NCI-H2107 treated with DMSO at 0.1 percent for 48 hours (cell line): ENCODE measurements around the gene SH3BP2.
A peak's percentile ranks its signal among the peaks of the same experiment; 100 is the strongest.

Source experiments
- DNase-seq: peaks from one replicate; lab custom pipeline; 2025; ENCODE audit not compliant: unreplicated experiment; lab: John Stamatoyannopoulos, UW

The SH3BP2 gene

DNA sequence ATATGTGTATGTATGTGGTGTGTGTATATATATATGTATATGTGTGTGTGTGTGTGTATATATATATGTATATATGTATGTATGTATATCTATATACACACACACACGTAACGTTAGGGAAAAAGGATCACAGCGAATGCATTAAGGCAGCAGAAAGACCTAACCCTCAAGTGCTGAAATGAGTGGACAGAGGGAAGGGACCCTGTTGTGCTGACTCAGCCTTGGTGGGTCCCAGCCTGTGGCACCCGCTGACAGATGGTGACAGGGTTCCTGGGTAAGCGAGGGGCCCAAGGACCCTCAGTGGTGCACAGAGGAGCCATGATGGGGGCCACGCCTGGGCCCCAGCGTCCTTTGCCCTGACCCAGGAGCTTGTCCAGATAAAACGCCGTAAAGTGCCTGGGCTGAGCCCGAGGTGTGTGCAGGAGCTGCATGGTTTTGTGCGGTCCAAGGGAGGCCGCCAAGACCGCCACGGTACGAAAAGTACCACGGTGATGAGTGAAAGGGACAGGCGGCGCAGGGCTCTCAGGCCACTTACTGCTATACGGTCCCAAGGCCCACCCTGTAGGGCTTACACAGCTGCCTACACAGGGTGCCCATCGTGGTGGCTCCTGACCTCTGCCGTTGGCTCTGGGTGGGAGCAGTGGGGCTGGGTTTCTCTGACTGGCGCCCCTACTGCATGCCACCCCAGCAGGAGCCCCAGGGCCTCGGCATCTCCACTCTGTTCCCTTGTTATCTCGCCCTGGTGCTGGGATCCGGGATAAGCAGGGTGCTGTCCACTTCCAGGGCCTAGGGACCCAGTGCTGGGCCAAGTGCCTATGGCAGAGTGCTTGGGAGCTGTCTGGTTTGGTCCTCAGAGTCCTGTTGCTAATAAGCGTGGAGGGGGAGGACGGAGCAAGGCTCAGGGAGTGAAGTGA is 10.0 kb downstream of the SH3BP2 start:
- DNase-seq: no peak

DNA sequence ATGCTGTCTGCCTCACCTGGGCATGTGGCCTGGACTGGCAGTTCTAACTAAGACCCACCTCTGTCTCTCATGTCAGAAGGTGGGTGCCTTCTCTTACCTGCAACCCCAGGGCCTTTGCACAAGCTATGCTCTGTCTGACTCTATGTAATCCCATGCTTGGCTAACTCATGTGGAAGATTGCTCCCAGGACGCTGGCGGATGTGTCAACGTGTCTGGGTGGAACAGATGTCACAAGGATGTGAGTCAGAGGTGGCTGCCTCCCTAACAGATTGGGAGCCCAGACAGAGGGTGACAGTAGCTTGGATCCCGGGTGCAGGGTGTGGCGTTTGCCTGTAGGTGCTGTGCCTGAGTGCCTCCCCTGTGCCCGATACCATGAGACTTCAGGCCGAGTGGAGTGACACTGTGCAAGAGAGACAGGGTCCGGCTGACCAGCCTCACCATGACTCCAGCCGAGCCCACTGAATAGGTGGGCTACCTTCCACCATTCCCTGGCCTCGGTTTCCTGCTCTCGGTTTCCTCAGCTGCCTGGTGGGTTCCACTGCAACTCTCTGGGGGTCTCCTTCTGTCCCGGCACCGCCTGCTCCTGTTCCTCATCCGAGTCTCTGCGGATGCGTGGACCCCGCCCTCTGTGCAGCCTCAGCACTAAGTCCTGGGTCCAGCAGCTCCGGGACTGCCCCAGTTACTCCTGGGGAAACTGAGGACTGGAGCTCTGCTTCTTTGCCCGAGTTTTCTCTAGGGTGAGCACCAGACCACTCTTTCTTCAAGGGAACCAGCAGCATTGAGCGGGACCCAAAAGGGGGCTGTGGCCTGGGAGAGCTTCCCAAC is 11.0 kb downstream of the SH3BP2 start:
- DNase-seq: no peak

DNA sequence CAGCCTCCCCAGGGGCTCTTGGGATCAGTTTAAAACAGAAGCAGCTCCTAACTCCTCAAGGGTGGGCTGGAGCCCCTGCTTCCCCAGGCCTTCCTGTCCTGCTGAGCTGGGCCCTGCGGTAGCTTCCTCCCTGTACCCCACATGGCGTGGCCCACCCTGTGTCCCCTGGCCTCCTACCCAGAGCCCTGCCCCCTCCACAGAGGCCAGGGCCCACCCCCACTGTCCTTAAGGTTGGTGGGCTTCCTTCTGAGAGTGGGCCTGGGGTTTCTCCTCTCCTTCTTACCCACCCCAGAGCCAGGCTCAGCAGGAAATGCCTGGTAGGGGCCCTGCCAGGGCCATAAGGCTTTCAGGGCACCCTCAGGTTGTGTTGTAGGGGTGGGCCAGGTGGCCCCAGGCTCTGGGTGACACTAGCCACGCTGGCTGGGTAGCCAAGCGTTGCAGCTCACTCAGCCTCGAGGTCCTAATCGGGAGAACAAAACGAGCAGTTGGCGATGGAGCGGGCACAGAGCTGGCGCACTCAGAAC is 11.6 kb downstream of the SH3BP2 start:
- DNase-seq: no peak

DNA sequence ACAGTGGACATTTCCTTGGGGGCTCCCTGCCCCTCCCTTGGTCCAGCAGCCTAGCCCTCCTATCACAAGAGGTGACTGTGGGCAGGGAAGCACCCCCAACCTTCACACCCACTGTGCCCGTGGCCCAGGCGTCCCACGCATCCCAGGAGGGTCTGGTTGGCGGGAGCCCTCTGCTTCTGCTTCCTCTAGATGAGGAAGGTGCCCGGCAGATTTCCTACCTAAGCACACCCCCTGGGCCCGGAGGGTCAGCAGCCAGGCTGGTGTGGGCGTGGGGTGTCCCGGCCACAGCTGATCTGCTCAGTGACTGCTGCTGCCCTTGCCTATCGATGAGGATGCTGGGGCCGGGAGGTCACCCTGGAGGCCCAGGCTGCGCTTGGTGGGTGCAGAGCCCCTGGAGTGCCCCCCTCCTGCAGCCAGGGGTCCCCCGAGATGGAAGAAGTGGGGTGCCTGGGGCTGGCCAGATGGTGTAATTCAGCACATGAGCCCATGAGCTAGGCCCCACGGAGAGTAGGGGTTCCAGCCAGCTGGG is 12.2 kb downstream of the SH3BP2 start:
- DNase-seq: no peak

DNA sequence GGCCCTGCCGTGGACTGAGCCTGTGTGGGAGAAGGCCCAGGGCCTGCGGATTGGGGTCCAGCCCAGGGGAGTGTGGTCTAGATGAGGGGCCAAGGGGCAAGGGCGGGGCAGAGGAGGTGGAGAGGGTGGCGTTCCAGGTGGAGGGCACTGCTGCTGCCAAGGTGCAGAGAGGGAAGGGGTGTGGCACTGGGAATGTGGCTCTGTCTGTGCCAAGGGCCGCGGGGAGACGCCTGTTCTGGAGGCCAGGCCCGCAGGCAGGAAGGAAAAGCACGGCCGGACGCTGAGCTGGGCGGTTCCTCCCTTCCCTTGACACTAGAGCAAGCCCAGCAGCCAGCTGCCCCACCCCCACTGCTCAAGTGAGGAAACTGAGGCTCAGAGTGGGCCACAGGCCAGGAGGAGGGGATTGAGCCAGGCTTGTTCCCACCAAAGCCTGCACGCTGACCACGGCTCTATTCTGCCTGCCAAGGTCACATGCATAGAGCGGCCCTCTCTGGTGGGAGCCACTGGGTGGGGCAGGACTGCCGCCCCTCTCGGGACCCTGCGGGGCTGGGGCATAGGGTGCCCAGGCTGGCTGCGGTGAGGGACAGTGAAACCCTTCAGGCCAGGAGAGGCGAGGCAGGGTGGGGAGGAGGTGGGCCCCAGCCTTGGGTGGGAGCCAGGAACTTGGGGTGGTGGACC is 13.0 kb downstream of the SH3BP2 start:
- DNase-seq: no peak

DNA sequence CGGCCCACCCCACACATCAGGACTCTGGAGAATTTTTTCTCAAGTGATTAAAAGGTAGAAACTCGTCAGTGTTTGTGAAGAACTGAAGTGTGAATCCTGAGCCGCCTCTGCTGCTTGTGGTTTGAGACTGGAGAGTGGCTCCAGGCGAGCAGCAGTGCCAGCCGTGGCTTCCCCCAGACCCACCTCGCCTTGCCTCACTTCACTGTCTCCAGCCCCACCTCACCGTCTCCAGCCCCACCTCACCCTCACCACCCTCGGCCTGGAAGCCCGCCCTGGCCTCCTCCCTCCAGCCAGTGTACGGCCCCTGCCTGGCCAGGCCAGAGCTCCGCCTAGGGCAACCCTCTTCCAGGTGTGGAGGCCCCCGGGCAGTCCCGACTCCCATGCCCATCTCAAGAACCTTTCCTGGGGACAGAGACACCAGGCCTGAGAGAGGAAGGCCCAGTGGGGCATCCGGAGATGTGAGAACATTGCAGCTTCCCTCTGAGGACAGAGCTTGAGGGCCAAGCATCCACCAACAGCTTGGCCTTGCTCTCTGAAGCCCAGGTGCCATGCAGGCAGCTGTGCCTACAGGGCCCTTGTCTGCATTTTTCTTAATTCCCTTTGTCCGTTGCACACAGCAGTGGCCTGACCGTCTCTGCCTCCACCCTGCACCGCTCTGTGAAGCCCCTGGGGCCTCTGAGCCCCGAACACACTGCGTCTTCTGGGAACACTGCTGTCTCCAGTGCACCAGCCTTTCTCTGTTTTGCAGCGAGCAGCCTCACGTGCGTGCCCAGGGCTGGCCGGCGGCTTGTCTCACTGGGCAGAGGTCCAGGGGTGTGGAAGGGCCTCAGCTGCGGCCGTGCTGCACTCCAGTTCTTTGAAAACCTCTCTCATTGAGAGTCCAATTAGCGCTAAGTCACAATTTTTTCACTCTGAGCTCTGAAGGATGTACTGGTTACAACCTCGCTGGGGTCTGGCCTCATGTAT is 13.8 kb downstream of the SH3BP2 start:
- DNase-seq: no peak

DNA sequence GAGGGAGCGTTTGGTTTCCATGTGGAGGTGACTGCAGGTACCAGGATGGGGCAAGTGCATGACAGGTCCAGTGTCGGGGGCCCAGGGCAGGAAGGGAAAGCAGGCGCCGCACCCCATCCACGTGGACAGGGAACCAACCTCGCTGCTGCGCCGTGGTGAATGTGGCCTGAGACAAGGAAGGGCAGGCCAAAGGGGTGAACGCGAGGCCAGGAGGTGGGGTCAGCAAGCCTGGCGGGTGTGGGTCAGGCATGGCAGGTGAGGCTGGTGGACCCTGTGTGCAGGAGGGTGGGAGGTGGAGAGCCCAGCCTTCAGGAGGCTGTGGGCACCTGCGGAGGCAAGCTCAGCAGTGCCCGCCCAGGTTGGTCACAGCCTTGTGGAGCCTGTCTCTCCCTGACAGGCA is 14.7 kb downstream of the SH3BP2 start:
- DNase-seq: no peak

DNA sequence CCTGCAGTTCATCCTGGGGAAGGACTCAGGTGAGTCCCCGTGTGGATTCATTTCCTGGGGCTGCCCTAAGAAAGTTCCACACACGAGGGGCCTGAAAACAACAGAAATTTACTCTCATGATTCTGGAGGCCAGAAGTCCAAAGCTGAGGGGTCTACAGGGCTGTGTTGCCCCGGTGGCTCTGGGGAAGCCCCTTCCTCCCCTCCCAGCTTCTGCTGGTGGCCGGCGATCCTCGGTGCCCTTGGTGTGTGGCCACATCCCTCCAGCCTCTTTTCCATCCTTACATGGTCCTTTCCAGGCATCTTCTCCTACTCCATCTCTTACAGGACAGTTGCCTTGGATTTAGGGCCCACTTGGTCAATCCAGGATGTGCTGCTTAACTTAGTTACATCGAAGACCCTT is 15.1 kb downstream of the SH3BP2 start:
- no peak for DNase-seq

DNA sequence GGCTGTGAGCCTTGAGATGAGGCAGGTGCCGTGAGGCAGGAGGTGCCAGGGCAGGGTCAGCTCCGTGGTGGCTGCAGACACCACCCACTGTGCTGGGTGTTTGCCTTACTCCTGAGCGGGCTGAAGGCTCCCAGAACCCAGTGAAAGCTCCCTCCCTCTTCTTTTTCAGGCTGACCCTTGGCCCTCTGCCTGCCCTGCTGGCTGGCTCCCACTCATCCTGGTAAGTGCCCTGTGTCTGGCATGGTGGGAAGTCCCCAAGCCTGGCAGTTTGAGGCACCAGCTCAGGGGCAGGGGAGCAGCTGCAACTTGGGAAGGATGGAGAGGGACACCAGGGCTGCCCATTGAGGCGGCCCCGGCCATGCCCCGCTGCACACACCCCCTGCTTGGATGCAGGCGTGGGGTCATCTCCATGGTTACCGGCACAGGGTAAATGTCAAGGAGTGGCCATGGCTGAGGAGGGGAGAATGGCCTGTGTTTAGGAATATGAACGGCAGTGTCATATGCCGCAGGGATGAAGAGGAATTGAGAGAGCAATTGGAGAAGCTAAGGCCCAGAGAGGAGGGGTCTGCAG is 16.8 kb downstream of the SH3BP2 start:
- no peak for DNase-seq

DNA sequence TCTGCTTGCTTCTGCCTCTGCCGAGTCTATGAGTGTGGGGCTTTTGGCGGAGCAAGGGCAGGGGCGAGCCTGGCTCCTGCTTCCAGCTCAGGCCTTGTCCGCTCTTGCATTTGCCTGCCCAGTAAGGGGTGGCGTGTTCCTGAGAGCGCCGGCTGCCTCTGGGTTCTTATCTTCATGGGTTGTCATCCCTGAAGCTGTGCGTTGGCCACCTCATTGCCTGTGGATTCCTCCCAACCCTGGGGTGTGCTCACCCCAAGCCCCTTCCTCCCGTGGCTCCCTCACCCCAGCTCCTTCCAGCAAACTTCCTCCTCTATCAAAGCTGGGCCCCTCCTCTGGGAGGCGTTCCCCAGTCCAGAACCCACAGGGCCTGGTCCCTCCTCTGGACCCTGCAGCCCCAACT is 17.5 kb downstream of the SH3BP2 start:
- DNase-seq: no peak

DNA sequence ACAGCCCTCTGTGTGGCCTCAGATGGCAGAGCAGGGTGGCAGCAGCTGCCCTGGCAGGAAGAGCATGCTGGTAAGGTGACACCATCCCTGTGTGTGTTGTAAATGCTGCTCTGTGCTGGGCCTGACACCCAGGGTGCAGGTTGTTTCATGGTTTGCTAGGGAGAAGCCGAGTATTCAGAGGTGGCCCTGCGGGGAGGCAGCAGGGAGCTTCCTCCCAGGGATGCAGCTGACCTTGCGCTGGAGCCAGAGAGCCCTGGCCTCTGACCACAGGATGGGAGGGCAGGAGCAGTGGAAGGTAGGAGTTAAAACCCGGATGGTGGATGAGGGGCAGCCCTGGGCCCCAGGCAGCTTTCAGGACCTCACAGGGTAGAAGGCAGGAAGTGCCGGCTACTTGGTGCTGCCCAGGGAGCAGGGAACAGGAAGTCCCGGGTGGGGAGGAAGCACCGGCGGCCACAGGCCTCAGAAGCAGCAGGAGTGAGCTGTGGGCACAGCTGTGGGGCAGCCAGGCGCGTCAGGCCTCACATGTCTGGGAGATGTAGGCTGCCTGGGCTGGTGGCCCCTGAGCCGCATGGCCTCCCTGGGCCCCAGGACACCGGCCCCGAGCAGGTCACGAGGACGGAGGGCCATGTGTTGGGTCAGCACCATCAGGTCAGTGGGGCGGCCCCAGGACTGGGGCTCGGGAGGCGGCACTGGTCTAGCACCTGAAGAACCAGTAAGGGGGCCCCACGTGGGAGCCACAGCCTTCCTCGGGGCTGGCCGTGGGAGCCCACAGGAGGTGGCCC is 19.1 kb downstream of the SH3BP2 start:
- peak; percentile 62 for DNase-seq

DNA sequence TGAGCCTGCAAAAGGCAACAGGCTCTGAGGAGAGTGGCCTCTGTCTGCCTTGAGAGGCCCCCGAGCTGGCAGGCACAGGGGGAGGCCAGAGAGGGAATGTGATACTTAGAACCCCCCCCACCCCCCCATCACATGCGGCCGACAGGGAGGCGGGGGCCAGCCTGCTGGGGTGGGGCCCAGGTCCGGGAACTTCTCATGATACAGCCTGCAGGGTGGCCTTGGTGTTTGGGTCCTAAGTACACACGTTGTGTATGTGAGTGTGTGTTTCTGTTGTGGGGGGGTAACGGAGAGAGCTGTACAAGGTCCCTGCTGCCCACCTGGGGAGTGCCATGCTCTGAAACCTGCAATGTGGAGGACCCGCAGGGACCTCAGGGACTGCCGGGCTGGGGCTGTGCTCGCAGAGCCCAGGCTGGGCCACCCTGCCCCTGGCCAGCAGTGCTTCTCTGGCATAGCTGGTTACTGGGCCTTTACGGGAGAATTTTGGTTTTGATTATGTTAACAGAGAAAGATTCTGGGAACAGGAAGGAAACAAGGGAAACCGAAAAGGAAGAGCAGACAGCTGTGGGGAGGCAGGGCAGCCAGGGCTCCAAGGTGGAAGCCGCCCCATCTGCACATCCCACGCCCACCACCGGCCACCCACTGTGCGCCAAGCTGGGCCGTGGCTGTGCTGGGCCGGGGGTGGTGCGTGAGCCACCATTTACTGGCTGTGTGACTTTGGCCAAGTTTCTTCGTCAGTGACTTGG is 19.9 kb downstream of the SH3BP2 start:
- DNase-seq: no peak

DNA sequence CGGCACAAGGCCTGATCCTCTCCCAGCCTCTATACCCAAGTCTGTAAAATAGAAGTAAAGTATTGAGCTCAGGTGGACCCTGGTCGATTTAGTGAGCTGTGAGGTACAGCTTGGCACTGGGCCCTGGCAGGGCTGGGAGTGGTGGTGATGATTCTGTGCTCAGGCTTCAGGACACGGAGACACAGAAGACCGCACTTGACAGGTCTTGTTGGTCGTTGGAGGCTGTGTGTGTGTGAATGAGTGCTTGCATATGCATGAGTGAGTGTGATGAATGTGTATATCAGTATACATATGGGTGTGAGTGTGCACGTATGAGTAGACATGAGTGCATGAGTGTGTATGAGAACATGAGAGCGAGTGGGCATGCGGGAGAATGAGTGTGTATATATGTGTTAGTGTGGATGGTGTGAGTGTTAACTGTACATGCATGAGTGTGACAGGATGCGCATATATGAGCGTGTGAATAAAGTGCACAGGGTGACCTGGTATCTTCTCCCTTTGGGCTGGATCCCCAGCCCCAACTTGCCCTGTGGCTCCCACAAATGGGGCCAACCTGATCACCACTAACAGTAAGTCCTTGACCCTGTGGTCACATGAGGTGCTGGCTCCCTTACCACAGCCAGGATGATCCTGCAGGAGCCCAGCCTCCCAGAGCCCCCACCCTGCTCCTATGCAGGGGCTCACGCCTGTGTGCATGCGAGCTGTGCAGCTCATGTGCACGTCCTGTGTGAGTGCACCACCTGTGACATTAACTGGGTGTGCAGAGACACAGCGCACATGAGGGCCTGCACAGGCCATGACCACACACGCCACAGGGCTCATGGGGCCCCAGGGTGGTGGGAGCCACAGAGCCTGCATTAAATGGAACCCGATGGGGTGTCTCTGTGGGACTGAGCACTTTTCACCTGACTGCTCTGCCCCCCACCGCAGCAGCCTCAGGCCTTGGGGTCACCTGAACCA is 20.8 kb downstream of the SH3BP2 start:
- DNase-seq: no peak

DNA sequence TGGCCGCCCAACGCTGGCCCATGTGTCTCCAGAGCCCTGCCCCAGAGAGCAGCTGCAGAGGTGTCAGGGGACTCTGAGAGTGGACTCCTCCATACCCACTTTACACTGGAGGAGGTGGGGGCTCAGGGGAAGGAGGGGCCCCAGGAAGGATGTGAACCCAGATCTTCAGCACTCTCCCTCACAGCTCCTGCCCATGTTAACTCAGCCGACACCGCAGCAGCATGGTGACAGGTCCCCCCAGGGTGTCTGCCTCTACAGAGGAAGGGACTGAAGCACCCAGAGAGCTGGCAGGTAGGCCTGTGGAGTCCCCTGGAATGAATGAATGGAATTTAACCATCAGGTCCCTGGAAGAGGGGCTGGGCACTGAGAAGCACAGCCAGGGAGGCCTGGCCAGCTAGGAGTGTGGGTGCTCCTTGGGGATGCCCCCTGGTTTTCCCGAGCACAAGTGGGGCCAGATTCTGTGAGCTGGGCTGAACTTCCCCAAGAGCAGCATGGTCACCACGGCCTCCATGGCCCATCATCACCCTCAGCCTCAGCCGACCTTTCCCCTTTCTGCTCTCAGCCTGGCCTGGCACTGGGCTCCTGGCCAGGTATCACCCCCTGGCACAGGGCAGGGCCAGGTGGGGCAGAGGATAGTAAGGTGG is 21.9 kb downstream of the SH3BP2 start:
- no peak for DNase-seq

DNA sequence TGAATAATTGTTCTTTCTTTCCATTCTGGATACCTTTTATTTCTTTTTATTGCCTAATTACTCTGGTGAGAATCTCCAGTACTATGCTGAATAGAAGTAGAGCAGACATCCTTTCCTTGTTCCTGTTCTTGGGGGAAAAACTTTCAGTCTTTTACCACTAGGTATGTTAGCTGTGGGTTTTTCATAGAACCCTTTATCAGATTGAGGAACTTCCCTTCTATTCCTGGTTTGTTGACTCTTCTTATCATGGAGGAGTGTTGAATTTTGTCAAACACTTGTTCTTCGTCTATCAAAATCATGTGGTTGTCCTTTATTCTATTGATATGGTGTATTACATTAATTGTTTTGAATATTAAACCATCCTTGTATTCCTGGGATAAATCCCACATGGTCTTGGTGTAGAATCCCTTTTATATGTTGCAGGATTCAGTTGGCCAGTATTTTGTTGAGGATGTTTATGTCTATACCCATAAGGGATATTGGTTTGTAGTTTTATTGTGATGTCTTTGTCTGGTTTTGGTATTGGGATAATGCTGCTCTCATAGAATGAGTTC is 23.6 kb downstream of the SH3BP2 start:
- no peak for DNase-seq

DNA sequence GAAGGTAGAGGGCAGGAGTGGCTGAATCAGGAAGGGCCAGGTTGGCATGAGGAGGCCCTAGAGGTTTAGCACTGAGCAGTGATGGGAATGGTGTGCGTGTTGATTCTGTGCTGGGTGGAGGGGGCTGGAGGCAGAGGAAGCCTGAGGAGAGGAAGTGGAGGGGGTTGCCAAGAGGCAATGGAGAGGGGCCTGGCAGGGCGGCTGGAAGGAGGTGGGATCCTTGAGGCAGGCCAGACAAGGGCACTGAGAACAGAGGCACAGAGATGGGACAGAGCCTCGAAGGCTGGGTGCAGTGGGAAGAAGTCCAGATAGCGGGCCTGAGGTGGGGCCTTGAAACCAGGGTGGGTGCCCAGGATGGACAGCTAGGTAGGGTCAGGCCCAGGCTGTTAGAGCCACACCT is 24.3 kb downstream of the SH3BP2 start:
- DNase-seq: no peak
